IPS-18a (cell line): Measurements from ENCODE around the gene FAF1.
"Not testable (repeated sequence)": the region's sequence is repeated elsewhere in the genome, so short reads cannot be mapped to it uniquely, and the experiment has no call there.

Source experiments
- H3K27ac ChIP-seq: one replicate; pipeline ENCODE4 v1.5.1; 2013; ENCODE audit warnings: low read length
- H3K27me3 ChIP-seq: one replicate; pipeline ENCODE4 v1.6.1; 2013; ENCODE audit warnings: mild to moderate bottlenecking, low read length; ENCODE audit not compliant: control insufficient read depth, insufficient read depth
- H3K36me3 ChIP-seq: one replicate; pipeline ENCODE4 v1.6.1; 2013; ENCODE audit warnings: low read depth, low read length; ENCODE audit not compliant: control insufficient read depth
- H3K4me1 ChIP-seq: one replicate; pipeline ENCODE4 v1.6.1; 2013; ENCODE audit warnings: low read depth, low read length; ENCODE audit not compliant: control insufficient read depth
- H3K4me3 ChIP-seq: one replicate; pipeline ENCODE4 v1.5.1; 2013; ENCODE audit warnings: low read length
- H3K9ac ChIP-seq: one replicate; pipeline ENCODE4 v1.6.1; 2013; ENCODE audit warnings: mild to moderate bottlenecking, low read length, moderate library complexity
- H3K9me3 ChIP-seq: one replicate; pipeline ENCODE4 v1.6.1; 2013; ENCODE audit warnings: low read depth, low read length; ENCODE audit not compliant: control insufficient read depth

Gene FAF1

GRCh38 chr1:50564417-50564816 lies 395.6 kb downstream of the FAF1 start:
- no peak overlapping the region for H3K4me3 ChIP-seq
- peaks cover 9% of the 10 kb centered on the region for H3K36me3 ChIP-seq
- H3K27me3 ChIP-seq: no peaks in the 10 kb centered on the region

GRCh38 chr1:50562106-50562505 lies 398.0 kb downstream of the FAF1 start:
- no peak overlapping the region for H3K27ac ChIP-seq
- no peaks in the 10 kb centered on the region for H3K9me3 ChIP-seq
- H3K9ac ChIP-seq: no peak overlapping the region
- no peaks in the 10 kb centered on the region for H3K27me3 ChIP-seq
- peaks cover 9% of the 10 kb centered on the region for H3K36me3 ChIP-seq
- H3K4me1 ChIP-seq: peaks cover 14% of the 10 kb centered on the region
- H3K4me3 ChIP-seq: no peak overlapping the region

More at GRCh38 chr1:50564417-50564816, 395.6 kb downstream of the FAF1 start:
- peaks cover 24% of the 10 kb centered on the region for H3K4me1 ChIP-seq
- no peak overlapping the region for H3K9ac ChIP-seq
- H3K9me3 ChIP-seq: no peaks in the 10 kb centered on the region
- H3K27ac ChIP-seq: no peak overlapping the region

- Histone ChIP-seq H3K27ac (no peak overlapping the region), H3K9me3 (no peaks in the 10 kb centered on the region), H3K9ac (no peak overlapping the region), H3K4me1 (no peaks in the 10 kb centered on the region), H3K4me3 (no peak overlapping the region), H3K27me3 (no peaks in the 10 kb centered on the region), H3K36me3 (peaks cover 4% of the 10 kb centered on the region)
Observed at GRCh38 chr1:50559421-50559820, 400.6 kb downstream of the FAF1 start.

GRCh38 chr1:50553921-50554320 lies 406.1 kb downstream of the FAF1 start:
- H3K4me1 ChIP-seq: no peaks in the 10 kb centered on the region
- H3K27ac ChIP-seq: no peak overlapping the region
- H3K9me3 ChIP-seq: no peaks in the 10 kb centered on the region
- no peaks in the 10 kb centered on the region for H3K27me3 ChIP-seq
- no peak overlapping the region for H3K9ac ChIP-seq
- no peaks in the 10 kb centered on the region for H3K36me3 ChIP-seq
- H3K4me3 ChIP-seq: no peak overlapping the region

- H3K4me3 ChIP-seq: no peak overlapping the region
Observed at GRCh38 chr1:50548243-50548642, 411.8 kb downstream of the FAF1 start.

GRCh38 chr1:50542362-50542761 lies 417.7 kb downstream of the FAF1 start:
- Histone ChIP-seq H3K27ac (no peak overlapping the region), H3K4me1 (no peaks in the 10 kb centered on the region), H3K9me3 (no peaks in the 10 kb centered on the region)

More at GRCh38 chr1:50548243-50548642, 411.8 kb downstream of the FAF1 start:
- Histone ChIP-seq H3K36me3 (no peaks in the 10 kb centered on the region), H3K27me3 (no peaks in the 10 kb centered on the region), H3K9ac (no peak overlapping the region), H3K4me1 (no peaks in the 10 kb centered on the region), H3K27ac (no peak overlapping the region), H3K9me3 (no peaks in the 10 kb centered on the region)

GRCh38 chr1:50538476-50538875 lies 421.6 kb downstream of the FAF1 start:
- Histone ChIP-seq H3K27ac (no peak overlapping the region), H3K4me3 (no peak overlapping the region), H3K27me3 (no peaks in the 10 kb centered on the region), H3K4me1 (no peaks in the 10 kb centered on the region), H3K9me3 (no peaks in the 10 kb centered on the region), H3K36me3 (no peaks in the 10 kb centered on the region), H3K9ac (no peak overlapping the region)

More at GRCh38 chr1:50542362-50542761, 417.7 kb downstream of the FAF1 start:
- no peak overlapping the region for H3K9ac ChIP-seq
- no peaks in the 10 kb centered on the region for H3K27me3 ChIP-seq
- H3K36me3 ChIP-seq: no peaks in the 10 kb centered on the region
- H3K4me3 ChIP-seq: no peak overlapping the region

- Histone ChIP-seq H3K27ac (no peak overlapping the region), H3K9ac (no peak overlapping the region), H3K27me3 (no peaks in the 10 kb centered on the region), H3K9me3 (no peaks in the 10 kb centered on the region), H3K4me1 (peaks cover 6% of the 10 kb centered on the region), H3K36me3 (no peaks in the 10 kb centered on the region), H3K4me3 (no peak overlapping the region)
Observed at GRCh38 chr1:50531601-50532000, 428.5 kb downstream of the FAF1 start.

- H3K36me3 ChIP-seq: no peaks in the 10 kb centered on the region
- no peaks in the 10 kb centered on the region for H3K9me3 ChIP-seq
- peaks cover 6% of the 10 kb centered on the region for H3K4me1 ChIP-seq
- no peak overlapping the region for H3K27ac ChIP-seq
- no peak overlapping the region for H3K9ac ChIP-seq
- no peak overlapping the region for H3K4me3 ChIP-seq
- no peaks in the 10 kb centered on the region for H3K27me3 ChIP-seq
Observed at GRCh38 chr1:50531027-50531426, 429.0 kb downstream of the FAF1 start.

- Histone ChIP-seq H3K9me3 (no peaks in the 10 kb centered on the region), H3K4me1 (peaks cover 6% of the 10 kb centered on the region), H3K4me3 (no peak overlapping the region), H3K36me3 (no peaks in the 10 kb centered on the region), H3K27ac (no peak overlapping the region), H3K27me3 (no peaks in the 10 kb centered on the region), H3K9ac (no peak overlapping the region)
Observed at GRCh38 chr1:50529510-50529909, 430.6 kb downstream of the FAF1 start.

- not testable (repeated sequence) for H3K4me3 ChIP-seq, H3K4me1 ChIP-seq, H3K36me3 ChIP-seq, H3K27ac ChIP-seq, H3K27me3 ChIP-seq, H3K9me3 ChIP-seq, H3K9ac ChIP-seq
Observed at GRCh38 chr1:50527987-50528320, 432.1 kb downstream of the FAF1 start.

- Histone ChIP-seq H3K27me3 (no peaks in the 10 kb centered on the region), H3K9ac (no peak overlapping the region), H3K27ac (no peak overlapping the region), H3K4me1 (peaks cover 6% of the 10 kb centered on the region), H3K9me3 (peaks cover 4% of the 10 kb centered on the region), H3K4me3 (no peak overlapping the region), H3K36me3 (no peaks in the 10 kb centered on the region)
Observed at GRCh38 chr1:50527249-50527986, 432.6 kb downstream of the FAF1 start.
